Embryonic facial prominence (tissue), 1 donor: ENCODE measurements around the gene NSMCE1.
"Not testable (repeated sequence)": the region's sequence is repeated elsewhere in the genome, so short reads cannot be mapped to it uniquely, and the experiment has no call there.

Source experiments
- DNase-seq: peaks from one replicate; pipeline ENCODE4 v3.0.0-alpha.2; 2016; ENCODE audit errors: extremely low spot score

NSMCE1 gene

GRCh38 chr16:27272076-27272475 lies 3.5 kb upstream of the NSMCE1 start:
- no peak for DNase-seq

GRCh38 chr16:27270349-27270748 lies 1.8 kb upstream of the NSMCE1 start:
- DNase-seq: no peak

GRCh38 chr16:27269300-27270150 lies 953 bp upstream of the NSMCE1 start:
- DNase-seq: no peak

GRCh38 chr16:27267037-27267677 lies 1.4 kb downstream of the NSMCE1 start:
- no peak for DNase-seq

- DNase-seq: no peak
Measured at GRCh38 chr16:27265982-27266381, 2.6 kb downstream of the NSMCE1 start.

- no peak for DNase-seq
Measured at GRCh38 chr16:27264151-27264550, 4.4 kb downstream of the NSMCE1 start.

- DNase-seq: not testable (repeated sequence)
Measured at GRCh38 chr16:27262904-27263423, 5.6 kb downstream of the NSMCE1 start.

GRCh38 chr16:27259710-27260109 lies 8.9 kb downstream of the NSMCE1 start:
- no peak for DNase-seq

GRCh38 chr16:27258241-27258734 lies 10.3 kb downstream of the NSMCE1 start:
- DNase-seq: no peak

- no peak for DNase-seq
Measured at GRCh38 chr16:27257271-27257670, 11.3 kb downstream of the NSMCE1 start.

GRCh38 chr16:27256861-27257260 lies 11.7 kb downstream of the NSMCE1 start:
- DNase-seq: no peak

- DNase-seq: no peak
Measured at GRCh38 chr16:27254262-27254811, 14.2 kb downstream of the NSMCE1 start.

GRCh38 chr16:27253526-27253930 lies 15.0 kb downstream of the NSMCE1 start:
- no peak for DNase-seq

GRCh38 chr16:27252206-27252585 lies 16.4 kb downstream of the NSMCE1 start:
- DNase-seq: no peak

- no peak for DNase-seq
Measured at GRCh38 chr16:27251541-27252205, 16.9 kb downstream of the NSMCE1 start.

- DNase-seq: not testable (repeated sequence)
Measured at GRCh38 chr16:27248886-27249285, 19.7 kb downstream of the NSMCE1 start.

GRCh38 chr16:27248036-27248435 lies 20.5 kb downstream of the NSMCE1 start:
- no peak for DNase-seq

GRCh38 chr16:27247076-27247475 lies 21.5 kb downstream of the NSMCE1 start:
- DNase-seq: not testable (repeated sequence)

GRCh38 chr16:27246439-27246838 lies 22.1 kb downstream of the NSMCE1 start:
- DNase-seq: no peak

- no peak for DNase-seq
Measured at GRCh38 chr16:27245276-27246172, 23.0 kb downstream of the NSMCE1 start.

GRCh38 chr16:27244363-27244755 lies 24.2 kb downstream of the NSMCE1 start:
- no peak for DNase-seq
